A673 (cell line): ENCODE data around the gene TANC1. TPM values are rescaled to one million over a fixed set of nuclear protein-coding genes. Genes with fewer than 3 reads are reported as not detected.

Source experiments
- BruUV-seq: library from RNA; stranded (reverse); fragments of 400-500 nt; replicated peaks from 2 replicates; lab custom pipeline; 2021; lab: Mats Ljungman, UMichigan
- CTCF ChIA-PET: fragments of 300-600 bp; sonication (Branson Sonifier 250); formaldehyde crosslinking; loops from one replicate; lab custom pipeline; 2022; ENCODE audit warnings: antibody characterized with exemption; lab: Charles Lee
- POLR2A ChIA-PET: fragments of 300-600 bp; sonication (Branson Sonifier 250); formaldehyde crosslinking; loops from one replicate; lab custom pipeline; 2022; ENCODE audit warnings: antibody characterized with exemption; ENCODE audit not compliant: low non-redundant PET; lab: Charles Lee
- DNase-seq: peaks from one replicate; pipeline ENCODE4 v3.0.0-alpha.2; 2015; ENCODE audit warnings: low spot score
- H3K27ac ChIP-seq: fragments of 200-600 bp; sonication (generic); 2 replicates; pipeline ENCODE4 v1.5.1; 2016; ENCODE audit warnings: mixed run types, low read depth, mild to moderate bottlenecking, mixed read lengths, antibody characterized with exemption, low read length; ENCODE audit not compliant: poor library complexity, severe bottlenecking
- H3K27me3 ChIP-seq: fragments of 200-600 bp; sonication (generic); replicated peaks from 2 replicates; pipeline ENCODE4 v1.6.1; 2017; ENCODE audit warnings: mixed run types, low read depth, mild to moderate bottlenecking, mixed read lengths, antibody characterized with exemption, low read length; ENCODE audit not compliant: insufficient read depth, poor library complexity
- H3K36me3 ChIP-seq: fragments of 200-600 bp; sonication (generic); 2 replicates; pipeline ENCODE4 v1.6.1; 2016; ENCODE audit warnings: mixed run types, mild to moderate bottlenecking, mixed read lengths, antibody characterized with exemption, low read length; ENCODE audit not compliant: insufficient read depth, poor library complexity, severe bottlenecking
- H3K4me1 ChIP-seq: fragments of 200-600 bp; sonication (generic); 2 replicates; pipeline ENCODE4 v1.6.1; 2017; ENCODE audit warnings: mixed run types, mild to moderate bottlenecking, mixed read lengths, antibody characterized with exemption, low read length; ENCODE audit not compliant: insufficient read depth, poor library complexity, severe bottlenecking
- H3K4me3 ChIP-seq: fragments of 200-600 bp; sonication (generic); 2 replicates; pipeline ENCODE4 v1.5.1; 2016; ENCODE audit warnings: low read depth, mixed run types, mild to moderate bottlenecking, mixed read lengths, low read length; ENCODE audit not compliant: poor library complexity, severe bottlenecking
- H3K9me3 ChIP-seq: fragments of 200-600 bp; sonication (generic); 2 replicates; pipeline ENCODE4 v1.6.1; 2016; ENCODE audit warnings: mixed run types, low read depth, mild to moderate bottlenecking, mixed read lengths, antibody characterized with exemption, low read length; ENCODE audit not compliant: poor library complexity, severe bottlenecking
- CTCF ChIP-seq: fragments of 300-800, 200-600 bp; sonication (generic); conservative IDR thresholded peaks from 2 replicates; pipeline ENCODE4 v1.5.1; 2017; ENCODE audit warnings: low read depth, mild to moderate bottlenecking, antibody characterized with exemption, low read length, moderate library complexity, mixed read lengths
- EZH2 ChIP-seq: fragments of 200-600 bp; sonication (generic); IDR thresholded peaks from 2 replicates; pipeline ENCODE4 v1.6.1; 2017; ENCODE audit warnings: borderline replicate concordance, low read depth, mild to moderate bottlenecking, mixed read lengths, antibody characterized with exemption, low read length; ENCODE audit not compliant: poor library complexity, severe bottlenecking
- intact Hi-C: fragments of 100-400 bp; cut with micrococcal nuclease; formaldehyde crosslinking; loops from one replicate; pipeline ENCODE4 v1.10.0; 2022; ENCODE audit not compliant: unreplicated experiment
- total RNA-seq: library from RNA; stranded (reverse); gene quantifications from 2 replicates; pipeline ENCODE4 v1.2.3, GENCODE V29; 2021

Gene TANC1
- total RNA-seq, 1 experiment from 2014 or later, result 9.0 TPM

DNA sequence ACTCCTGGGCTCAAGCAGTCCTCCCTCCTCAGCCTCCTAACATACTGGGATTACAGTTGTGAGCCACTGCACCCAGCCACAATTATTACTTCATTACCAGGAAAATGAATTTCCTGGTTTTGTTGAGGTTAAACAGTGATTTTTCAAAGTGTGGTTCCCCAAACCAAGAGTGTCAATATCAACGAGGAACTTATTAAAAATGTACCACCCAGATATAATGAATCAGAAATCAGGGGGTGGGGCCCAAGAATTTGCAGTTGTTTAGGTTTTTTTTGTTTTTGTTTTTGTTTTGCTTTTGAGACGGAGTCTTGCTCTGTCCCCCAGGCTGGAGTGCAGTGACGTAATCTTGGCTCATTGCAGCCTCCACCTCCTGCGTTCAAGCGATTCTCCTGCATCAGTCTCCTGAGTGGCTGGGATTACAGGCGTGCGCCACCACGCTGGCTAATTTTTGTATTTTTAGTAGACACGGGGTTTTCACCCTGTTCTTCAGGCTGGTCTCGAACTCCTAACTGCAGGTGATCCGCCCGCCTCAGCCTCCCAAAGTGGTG is 224.0 kb downstream of the TANC1 start:
- no peaks in the 10 kb centered on the region for H3K27me3 ChIP-seq
- ChIA-PET POLR2A (no interaction called here), CTCF (no interaction called here)
- BruUV-seq, result no TSS peak
- H3K9me3 ChIP-seq, result no peaks in the 10 kb centered on the region
- no peaks in the 10 kb centered on the region for H3K4me1 ChIP-seq
- H3K4me3 ChIP-seq, result no peak overlapping the region
- H3K27ac ChIP-seq, result no peak overlapping the region
- intact Hi-C loops, result no loop called here
- H3K36me3 ChIP-seq, result no peaks in the 10 kb centered on the region
- no peak for TF ChIP-seq CTCF
- no peak for TF ChIP-seq EZH2
- no peak for DNase-seq

DNA sequence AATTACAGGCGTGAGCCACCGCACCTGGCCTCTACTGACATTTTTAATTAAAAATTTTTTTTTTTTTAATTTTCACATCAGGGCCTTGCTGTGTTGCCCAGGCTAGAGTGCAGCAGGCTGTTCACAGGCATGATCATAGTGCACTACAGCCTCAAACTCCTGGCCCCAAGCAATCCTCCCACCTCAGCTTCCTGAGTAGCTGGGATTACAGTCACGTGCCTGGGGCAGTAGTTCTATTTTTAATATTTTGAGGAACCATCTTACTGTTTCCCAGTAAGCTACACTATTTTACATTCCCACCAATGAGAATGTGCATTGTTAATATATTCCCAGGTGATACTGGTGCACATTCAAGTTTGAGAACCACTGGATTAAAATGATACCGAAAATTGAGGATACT is 225.4 kb downstream of the TANC1 start:
- Histone ChIP-seq H3K9me3 (no peaks in the 10 kb centered on the region), H3K27ac (no peak overlapping the region), H3K4me3 (no peak overlapping the region), H3K27me3 (no peaks in the 10 kb centered on the region), H3K4me1 (no peaks in the 10 kb centered on the region), H3K36me3 (no peaks in the 10 kb centered on the region)
- intact Hi-C loops, result no loop called here
- no peak for DNase-seq
- no TSS peak for BruUV-seq
- ChIA-PET CTCF (no interaction called here), POLR2A (no interaction called here)
- no peak for TF ChIP-seq CTCF
- TF ChIP-seq EZH2, result no peak

- no peak for TF ChIP-seq CTCF
- no peak for TF ChIP-seq EZH2
- Histone ChIP-seq H3K27ac (no peak overlapping the region), H3K4me1 (no peaks in the 10 kb centered on the region), H3K4me3 (no peak overlapping the region), H3K27me3 (no peaks in the 10 kb centered on the region), H3K9me3 (no peaks in the 10 kb centered on the region), H3K36me3 (no peaks in the 10 kb centered on the region)
- no TSS peak for BruUV-seq
- no peak for DNase-seq
- intact Hi-C loops, result no loop called here
- ChIA-PET CTCF (no interaction called here), POLR2A (no interaction called here)
Observed at GRCh38 chr2:159194241-159194640, 225.8 kb downstream of the TANC1 start.
